ENCODE measurements around the gene H3-3A. TPM values are rescaled to one million over a fixed set of nuclear protein-coding genes. Genes with fewer than 3 reads are reported as not detected.
A peak's percentile ranks its signal among the peaks of the same experiment; 100 is the strongest.

Gene H3-3A
- total RNA-seq, 3 donors from 2014 or later (not counting 1 experiment from before 2014, with no cell fraction given) = 490 to 616 (median 522) TPM

DNA sequence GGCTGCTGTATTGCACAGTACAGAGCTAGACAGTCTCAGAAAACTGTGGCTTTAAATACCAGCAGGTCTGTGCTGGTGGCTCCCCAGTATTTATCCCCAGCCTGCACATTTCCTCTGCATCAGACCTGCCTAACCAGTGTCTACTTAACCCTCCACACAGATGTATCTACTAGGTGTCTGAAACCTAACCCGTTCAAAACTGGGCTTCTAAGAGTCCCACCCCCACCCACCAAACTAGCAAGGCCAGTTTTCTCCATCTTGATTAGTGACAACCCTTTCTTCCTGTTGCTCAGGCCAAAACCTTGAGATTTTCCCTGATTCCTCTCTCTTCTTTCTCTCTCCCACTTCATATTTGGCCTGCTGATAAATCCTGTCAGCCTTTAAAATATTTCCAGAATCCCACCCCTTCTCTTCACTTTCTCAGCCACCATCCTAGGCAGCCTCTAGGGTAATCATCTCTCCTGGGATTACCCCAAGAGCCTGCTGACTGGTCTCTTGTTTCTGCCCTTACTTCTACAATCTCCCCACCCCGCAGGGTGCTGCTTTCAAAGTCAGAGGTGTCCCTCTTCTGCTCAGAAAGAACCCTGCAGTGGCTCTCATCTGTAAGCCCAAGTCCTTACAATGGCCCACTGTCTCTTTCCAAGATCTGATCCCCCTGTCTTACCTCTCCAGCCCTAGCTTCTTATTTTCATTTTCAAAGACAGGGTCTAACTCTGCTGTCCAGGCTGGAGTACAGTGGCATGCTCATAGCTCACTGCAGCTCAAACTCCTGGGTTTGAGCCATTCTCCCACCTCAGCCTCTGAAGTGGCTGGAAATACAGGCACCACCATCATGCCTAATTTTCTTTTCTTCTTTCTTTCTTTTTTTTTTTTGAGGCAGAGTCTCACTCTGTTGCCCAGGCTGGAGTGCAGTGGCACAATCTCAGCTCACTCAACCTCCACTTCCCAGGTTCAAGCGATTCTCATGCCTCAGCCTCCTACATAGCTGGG, 45.2 kb downstream of the H3-3A start:
- DNase-seq (no peak), ATAC-seq (no peak)
- TF ChIP-seq, protein P1, sequence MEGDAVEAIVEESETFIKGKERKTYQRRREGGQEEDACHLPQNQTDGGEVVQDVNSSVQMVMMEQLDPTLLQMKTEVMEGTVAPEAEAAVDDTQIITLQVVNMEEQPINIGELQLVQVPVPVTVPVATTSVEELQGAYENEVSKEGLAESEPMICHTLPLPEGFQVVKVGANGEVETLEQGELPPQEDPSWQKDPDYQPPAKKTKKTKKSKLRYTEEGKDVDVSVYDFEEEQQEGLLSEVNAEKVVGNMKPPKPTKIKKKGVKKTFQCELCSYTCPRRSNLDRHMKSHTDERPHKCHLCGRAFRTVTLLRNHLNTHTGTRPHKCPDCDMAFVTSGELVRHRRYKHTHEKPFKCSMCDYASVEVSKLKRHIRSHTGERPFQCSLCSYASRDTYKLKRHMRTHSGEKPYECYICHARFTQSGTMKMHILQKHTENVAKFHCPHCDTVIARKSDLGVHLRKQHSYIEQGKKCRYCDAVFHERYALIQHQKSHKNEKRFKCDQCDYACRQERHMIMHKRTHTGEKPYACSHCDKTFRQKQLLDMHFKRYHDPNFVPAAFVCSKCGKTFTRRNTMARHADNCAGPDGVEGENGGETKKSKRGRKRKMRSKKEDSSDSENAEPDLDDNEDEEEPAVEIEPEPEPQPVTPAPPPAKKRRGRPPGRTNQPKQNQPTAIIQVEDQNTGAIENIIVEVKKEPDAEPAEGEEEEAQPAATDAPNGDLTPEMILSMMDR (IDR thresholded peaks at IDR 0.05) = no peak
- H3K4me3 Mint-ChIP-seq = no peak overlapping the region
- Histone ChIP-seq H3K27me3 (ENCODE audit: control insufficient read depth, insufficient read depth, low read length) (no peaks in the 10 kb centered on the region), H3K36me3 (ENCODE audit: control insufficient read depth, insufficient read depth, low read length) (no peaks in the 10 kb centered on the region), H3K4me3 (ENCODE audit: low read length) (no peak overlapping the region), H3K9me3 (ENCODE audit: control insufficient read depth, insufficient read depth, low read length) (no peaks in the 10 kb centered on the region), H3K4me1 (ENCODE audit: control insufficient read depth, insufficient read depth, low read length) (peaks cover 21% of the 10 kb centered on the region), H3K27ac (ENCODE audit: low read length) (no peak overlapping the region)
- no peaks in the 10 kb centered on the region for H3K36me3 Mint-ChIP-seq
- peaks cover 14 to 21% of the 10 kb centered on the region in 2 donors for H3K4me1 Mint-ChIP-seq
- no peaks in the 10 kb centered on the region for H3K9me3 Mint-ChIP-seq
- peak overlapping the region; percentile 6 to 32 for H3K27ac Mint-ChIP-seq
- intact Hi-C loops (cut with micrococcal nuclease) = no loop called here
- 72% methylated on average over 3 of the region's 3 CpGs for WGBS (ENCODE audit: insufficient coverage)
- no peaks in the 10 kb centered on the region for H3K27me3 Mint-ChIP-seq (ENCODE audit: low read depth in 2 of 2)

DNA sequence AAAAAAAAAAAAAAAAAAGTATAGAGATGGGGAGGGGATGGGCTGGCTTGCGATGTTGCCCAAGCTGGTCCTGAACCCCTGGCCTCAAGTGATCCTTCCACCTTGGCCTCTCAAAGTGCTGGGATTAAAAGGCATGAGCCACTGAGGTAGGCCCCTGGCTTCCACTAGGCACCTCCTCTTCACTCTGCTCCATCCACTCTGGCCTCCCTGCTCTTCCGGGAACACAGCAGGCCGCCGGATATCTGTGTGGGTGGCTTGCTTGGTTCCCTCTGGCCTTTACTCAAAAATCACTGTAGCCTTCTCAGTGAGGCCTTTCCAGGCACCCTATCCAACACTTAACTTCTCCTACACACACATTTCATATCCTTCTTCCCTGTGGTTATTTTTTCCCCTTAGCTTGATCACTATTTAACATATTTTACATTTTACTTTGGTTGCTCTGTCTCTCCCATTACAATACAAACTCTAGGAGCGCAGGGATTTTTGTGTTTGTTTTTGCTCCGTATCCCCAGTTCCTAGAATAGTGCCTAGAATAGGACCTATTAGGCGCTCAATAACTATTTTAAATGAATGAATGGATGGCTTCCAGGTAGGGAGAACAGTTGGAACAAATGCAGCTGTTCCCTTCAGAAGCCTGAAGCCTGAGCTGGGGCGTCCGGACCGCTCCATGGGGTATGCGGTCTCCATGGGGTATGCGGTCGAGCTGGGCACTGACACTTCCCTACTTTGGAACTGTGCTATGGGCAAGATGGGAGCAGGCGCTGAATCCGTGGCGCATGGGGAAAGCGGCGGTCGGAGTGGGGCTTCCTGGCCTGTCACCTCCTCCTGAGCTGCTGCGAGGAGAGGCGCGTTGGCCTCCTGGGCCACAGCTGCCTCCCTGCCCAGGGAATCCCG, 46.7 kb downstream of the H3-3A start:
- Mint-ChIP-seq H3K9me3 (no peaks in the 10 kb centered on the region), H3K36me3 (no peaks in the 10 kb centered on the region), H3K4me3 (peak overlapping the region; percentile 98), H3K4me1 (peaks cover 14 to 21% of the 10 kb centered on the region in 2 donors), H3K27me3 (ENCODE audit: low read depth in 2 of 2) (no peaks in the 10 kb centered on the region), H3K27ac (peak overlapping the region; percentile 96 to 98)
- ATAC-seq (peak in 1 of 3 donors; percentile 12), DNase-seq (no peak)
- TF ChIP-seq, protein P1 (IDR thresholded peaks at IDR 0.05) = no peak
- H3K27ac ChIP-seq (ENCODE audit: low read length) = peak overlapping the region; percentile 87
- 41% methylated on average over 23 of the region's 23 CpGs for whole genome bisulfite sequencing (ENCODE audit: insufficient coverage)
- H3K27me3 ChIP-seq (ENCODE audit: control insufficient read depth, insufficient read depth, low read length) = no peaks in the 10 kb centered on the region
- H3K4me1 ChIP-seq (ENCODE audit: control insufficient read depth, insufficient read depth, low read length) = peaks cover 21% of the 10 kb centered on the region
- peak overlapping the region; percentile 54 for H3K4me3 ChIP-seq (ENCODE audit: low read length)
- intact Hi-C loops (cut with micrococcal nuclease) = no loop called here
- H3K9me3 ChIP-seq (ENCODE audit: control insufficient read depth, insufficient read depth, low read length) = no peaks in the 10 kb centered on the region
- H3K36me3 ChIP-seq (ENCODE audit: control insufficient read depth, insufficient read depth, low read length) = no peaks in the 10 kb centered on the region

DNA sequence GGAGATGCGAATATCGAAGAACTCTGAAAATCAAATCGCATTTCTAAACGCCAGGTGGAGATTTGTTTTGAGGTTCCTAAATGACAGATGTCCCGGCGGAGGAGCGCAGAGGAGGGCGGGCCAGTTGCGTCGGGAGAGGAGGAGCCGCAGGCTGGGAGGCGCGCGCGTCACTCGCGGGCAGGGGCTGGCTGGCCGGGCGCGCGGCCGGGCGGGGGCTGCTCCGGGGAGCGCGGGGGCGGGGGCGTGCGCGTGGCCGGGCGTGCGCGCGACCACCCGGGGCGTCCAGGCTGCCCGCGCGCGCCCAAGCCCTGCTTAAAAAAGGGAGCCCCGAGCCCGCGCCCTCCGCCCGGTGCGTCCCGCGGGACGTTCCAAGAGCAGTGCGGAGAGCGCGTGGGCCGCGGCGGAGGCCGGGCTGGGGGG, 47.3 kb downstream of the H3-3A start:
- H3K4me3 Mint-ChIP-seq = peak overlapping the region; percentile 98
- no peaks in the 10 kb centered on the region for H3K36me3 ChIP-seq (ENCODE audit: control insufficient read depth, insufficient read depth, low read length)

More for the DNA sequence above, 47.3 kb downstream of the H3-3A start:
- Mint-ChIP-seq H3K4me1 (peaks cover 14 to 21% of the 10 kb centered on the region in 2 donors), H3K36me3 (no peaks in the 10 kb centered on the region), H3K27ac (peak overlapping the region; percentile 96 to 98), H3K27me3 (ENCODE audit: low read depth in 2 of 2) (no peaks in the 10 kb centered on the region), H3K9me3 (no peaks in the 10 kb centered on the region)
- DNase-seq (peak; percentile 76 to 86), ATAC-seq (peak; percentile 74 to 86 (median 76))
- peak overlapping the region; percentile 98 for H3K27ac ChIP-seq (ENCODE audit: low read length)
- no peaks in the 10 kb centered on the region for H3K9me3 ChIP-seq (ENCODE audit: control insufficient read depth, insufficient read depth, low read length)
- WGBS (ENCODE audit: insufficient coverage) = under 1% methylated on average over 57 of the region's 57 CpGs
- intact Hi-C loops (cut with micrococcal nuclease) = no loop called here
- H3K27me3 ChIP-seq (ENCODE audit: control insufficient read depth, insufficient read depth, low read length) = no peaks in the 10 kb centered on the region
- peak overlapping the region; percentile 71 for H3K4me3 ChIP-seq (ENCODE audit: low read length)
- peaks cover 21% of the 10 kb centered on the region for H3K4me1 ChIP-seq (ENCODE audit: control insufficient read depth, insufficient read depth, low read length)
- TF ChIP-seq, protein P1 (IDR thresholded peaks at IDR 0.05) = no peak

Data from natural killer cell (primary cell).